ENCODE results near the gene JPH3.

DNA sequence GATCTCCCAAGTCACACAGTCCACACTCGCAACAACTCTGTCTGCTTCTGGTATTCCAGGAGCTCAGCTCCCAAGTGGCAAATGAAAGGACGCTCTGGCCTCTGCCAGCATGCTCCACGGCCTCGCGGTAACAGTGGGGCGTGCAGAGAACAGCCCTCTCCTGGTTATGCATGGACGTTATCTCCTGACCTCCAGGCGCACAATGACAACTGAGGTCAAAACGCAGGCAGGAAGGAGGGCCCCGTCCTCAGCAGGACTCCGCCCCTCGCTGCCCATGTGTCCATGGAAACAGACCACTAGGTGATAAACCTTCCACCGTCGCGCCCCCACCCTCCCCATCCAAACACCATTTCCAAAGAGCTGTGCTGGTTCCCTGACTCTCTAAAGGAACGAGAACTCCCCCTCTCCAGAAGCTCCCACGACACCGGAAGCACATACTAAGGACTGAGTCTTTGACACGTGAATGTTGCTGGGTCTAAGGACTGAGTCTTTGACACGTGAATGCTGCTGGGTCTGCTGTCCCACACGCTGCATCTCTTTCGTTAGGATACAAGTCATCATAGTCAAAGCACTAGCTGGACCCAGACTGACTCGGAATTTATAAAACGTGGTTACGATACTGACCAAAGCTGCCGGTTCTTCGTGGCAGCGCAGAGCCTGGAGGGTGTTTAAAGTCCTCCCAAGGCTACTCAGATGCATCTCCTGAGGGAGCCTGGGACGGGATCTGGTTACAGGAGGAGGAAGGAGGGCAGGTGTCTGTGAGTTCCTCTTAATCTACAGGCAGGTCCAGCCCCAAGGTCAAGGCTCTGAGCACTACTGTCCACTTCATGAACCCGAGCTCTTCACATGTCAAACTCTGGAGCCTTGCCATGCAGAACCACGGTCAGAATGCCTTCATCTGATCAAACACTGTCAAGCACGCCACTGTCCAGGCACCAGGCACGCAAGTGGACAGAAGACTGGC, 119.6 kb downstream of the JPH3 start:
- TF ChIP-seq, protein P1, sequence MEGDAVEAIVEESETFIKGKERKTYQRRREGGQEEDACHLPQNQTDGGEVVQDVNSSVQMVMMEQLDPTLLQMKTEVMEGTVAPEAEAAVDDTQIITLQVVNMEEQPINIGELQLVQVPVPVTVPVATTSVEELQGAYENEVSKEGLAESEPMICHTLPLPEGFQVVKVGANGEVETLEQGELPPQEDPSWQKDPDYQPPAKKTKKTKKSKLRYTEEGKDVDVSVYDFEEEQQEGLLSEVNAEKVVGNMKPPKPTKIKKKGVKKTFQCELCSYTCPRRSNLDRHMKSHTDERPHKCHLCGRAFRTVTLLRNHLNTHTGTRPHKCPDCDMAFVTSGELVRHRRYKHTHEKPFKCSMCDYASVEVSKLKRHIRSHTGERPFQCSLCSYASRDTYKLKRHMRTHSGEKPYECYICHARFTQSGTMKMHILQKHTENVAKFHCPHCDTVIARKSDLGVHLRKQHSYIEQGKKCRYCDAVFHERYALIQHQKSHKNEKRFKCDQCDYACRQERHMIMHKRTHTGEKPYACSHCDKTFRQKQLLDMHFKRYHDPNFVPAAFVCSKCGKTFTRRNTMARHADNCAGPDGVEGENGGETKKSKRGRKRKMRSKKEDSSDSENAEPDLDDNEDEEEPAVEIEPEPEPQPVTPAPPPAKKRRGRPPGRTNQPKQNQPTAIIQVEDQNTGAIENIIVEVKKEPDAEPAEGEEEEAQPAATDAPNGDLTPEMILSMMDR (optimal IDR thresholded peaks at IDR 0.05 in 1 of 3, IDR thresholded peaks at IDR 0.05 in 1 of 3, conservative IDR thresholded peaks at IDR 0.05 in 1 of 3; ENCODE audit: extremely low read depth in 1 of 3, insufficient read depth in 2 of 3, low read length in 3 of 3): no peak
- TF ChIP-seq EZH2 (IDR thresholded peaks at IDR 0.05; ENCODE audit: low read length): no peak
